Measurements from ENCODE around the gene MBD4.
"Not testable (repeated sequence)": the region's sequence is repeated elsewhere in the genome, so short reads cannot be mapped to it uniquely, and the experiment has no call there.

GRCh38 chr3:129388791-129389571, 50.8 kb downstream of the MBD4 start:
- TF ChIP-seq POLR2A (IDR thresholded peaks at IDR 0.05), result not testable (repeated sequence)
- TF ChIP-seq, protein P1, sequence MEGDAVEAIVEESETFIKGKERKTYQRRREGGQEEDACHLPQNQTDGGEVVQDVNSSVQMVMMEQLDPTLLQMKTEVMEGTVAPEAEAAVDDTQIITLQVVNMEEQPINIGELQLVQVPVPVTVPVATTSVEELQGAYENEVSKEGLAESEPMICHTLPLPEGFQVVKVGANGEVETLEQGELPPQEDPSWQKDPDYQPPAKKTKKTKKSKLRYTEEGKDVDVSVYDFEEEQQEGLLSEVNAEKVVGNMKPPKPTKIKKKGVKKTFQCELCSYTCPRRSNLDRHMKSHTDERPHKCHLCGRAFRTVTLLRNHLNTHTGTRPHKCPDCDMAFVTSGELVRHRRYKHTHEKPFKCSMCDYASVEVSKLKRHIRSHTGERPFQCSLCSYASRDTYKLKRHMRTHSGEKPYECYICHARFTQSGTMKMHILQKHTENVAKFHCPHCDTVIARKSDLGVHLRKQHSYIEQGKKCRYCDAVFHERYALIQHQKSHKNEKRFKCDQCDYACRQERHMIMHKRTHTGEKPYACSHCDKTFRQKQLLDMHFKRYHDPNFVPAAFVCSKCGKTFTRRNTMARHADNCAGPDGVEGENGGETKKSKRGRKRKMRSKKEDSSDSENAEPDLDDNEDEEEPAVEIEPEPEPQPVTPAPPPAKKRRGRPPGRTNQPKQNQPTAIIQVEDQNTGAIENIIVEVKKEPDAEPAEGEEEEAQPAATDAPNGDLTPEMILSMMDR (IDR thresholded peaks at IDR 0.05), result not testable (repeated sequence)

All from right lobe of liver (tissue), 4 donors.